Measurements from ENCODE around the gene KCTD20.
"Not testable (repeated sequence)": the region's sequence is repeated elsewhere in the genome, so short reads cannot be mapped to it uniquely, and the experiment has no call there.

KCTD20 gene

DNA sequence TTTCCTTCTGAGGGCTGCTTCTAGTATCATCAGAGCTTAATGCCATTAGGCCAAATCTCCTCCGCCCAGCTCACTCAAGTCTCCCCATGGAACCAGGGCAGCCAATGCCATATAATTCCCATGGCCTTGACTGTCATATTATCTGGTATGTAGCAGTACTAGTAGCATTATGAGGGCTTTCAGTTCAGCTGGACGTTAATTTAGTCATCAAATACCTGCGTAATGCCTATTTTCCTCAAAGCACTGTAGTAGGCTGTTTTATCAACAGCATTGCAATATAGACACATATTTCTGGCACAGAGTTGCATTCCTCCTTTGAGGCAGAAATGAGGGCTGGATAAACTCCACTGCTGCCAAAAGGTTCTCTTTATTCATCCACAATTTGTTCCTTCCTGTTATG, 1.7 kb downstream of the KCTD20 start:
- no peak for DNase-seq (ENCODE audit: low read depth)

DNA sequence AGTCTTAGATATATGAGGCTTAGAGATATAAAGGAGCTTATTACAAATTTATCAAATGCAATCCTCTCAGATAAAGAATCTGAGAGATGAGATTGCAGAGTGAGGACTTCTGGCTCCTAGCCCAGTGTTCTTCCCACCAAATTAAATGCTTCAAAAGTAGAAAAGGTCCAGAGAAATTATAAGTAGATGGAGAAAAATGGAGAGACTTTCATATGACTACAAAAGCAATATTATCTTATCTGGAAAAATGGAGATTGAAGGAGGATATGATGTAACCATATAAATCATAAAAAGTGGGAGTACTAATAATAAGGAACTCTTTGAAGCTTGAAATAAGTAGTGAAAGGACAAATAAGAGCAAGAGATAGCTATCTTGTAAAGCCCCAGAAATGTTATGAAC, 2.8 kb downstream of the KCTD20 start:
- no peak for DNase-seq (ENCODE audit: low read depth)

DNA sequence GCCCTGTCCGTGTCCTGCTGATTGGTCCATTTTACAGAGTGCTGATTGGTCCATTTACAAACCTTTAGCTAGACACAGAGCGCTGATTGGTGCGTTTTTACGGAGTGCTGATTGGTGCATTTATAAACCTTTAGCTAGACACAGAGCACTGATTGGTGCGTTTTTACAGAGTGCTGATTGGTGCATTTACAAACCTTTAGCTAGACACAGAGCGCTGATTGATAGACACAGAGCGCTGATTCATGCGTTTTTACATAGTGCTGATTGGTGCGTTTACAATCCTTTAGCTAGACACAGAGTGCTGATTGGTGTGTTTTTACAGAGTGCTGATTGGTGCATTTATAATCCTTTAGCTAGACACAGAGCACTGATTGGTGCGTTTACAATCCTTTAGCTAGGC, 6.4 kb downstream of the KCTD20 start:
- DNase-seq (ENCODE audit: low read depth): not testable (repeated sequence)

DNA sequence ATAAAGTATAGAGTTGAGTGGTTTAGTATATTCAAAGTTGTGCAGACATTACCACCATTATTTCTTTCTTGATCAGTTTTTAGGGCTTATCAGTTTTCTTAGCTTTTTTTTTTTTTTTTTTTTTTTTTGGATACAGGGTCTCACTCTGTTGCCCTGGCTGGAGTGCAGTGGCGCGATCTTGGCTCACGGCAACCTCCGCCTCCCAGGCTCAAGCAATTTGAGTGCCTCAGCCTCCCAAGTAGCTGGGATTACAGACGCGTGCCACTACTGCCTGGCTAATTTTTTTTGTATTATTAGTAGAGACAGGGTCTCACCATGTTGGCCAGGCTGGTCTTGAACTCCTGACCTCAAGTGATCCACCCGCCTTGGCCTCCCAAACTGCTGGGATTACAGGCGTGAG, 10.1 kb downstream of the KCTD20 start:
- not testable (repeated sequence) for DNase-seq (ENCODE audit: low read depth)

DNA sequence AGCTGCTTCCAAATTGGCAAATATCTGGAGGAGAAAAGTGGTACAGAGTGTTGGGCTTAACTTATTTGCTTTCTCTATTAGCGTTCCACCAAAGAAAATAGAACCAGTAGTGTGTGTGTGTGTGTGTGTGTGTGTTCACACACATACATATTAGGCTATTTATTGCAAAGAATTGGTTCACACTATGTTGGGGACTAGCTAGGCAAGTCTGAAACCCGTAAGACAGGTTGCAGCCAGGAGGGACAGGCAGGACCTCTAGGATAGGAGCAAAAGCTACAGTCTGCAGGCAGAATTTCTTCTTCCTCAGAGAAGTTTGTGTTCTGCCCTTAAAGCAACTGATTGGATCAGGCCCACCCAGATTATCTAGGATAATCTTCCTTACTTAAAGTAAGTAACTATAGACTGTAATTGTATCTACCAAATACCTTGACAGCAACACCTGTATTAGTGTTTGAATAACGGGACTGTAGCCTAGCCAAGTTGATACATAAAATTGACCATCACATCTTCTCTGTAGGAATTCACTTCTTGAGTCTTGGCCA, 12.8 kb downstream of the KCTD20 start:
- DNase-seq (ENCODE audit: low read depth): no peak

DNA sequence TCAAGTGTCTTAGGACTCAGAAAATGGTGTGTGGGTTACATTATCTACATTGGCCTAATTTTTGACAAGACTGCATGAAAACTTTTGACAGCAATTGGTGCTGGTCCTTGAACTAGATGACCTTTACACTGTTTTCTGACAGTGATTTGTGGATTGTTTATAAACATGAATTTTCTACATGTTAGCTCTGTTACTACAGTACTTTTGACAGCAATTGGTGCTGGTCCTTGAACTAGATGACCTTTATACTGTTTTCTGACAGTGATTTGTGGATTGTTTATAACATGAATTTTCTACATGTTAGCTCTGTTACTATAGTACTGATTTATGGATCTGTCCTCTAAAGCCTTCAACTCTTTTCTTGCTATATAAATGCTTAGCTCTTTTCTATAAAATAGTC, 16.7 kb downstream of the KCTD20 start:
- DNase-seq (ENCODE audit: low read depth): no peak

DNA sequence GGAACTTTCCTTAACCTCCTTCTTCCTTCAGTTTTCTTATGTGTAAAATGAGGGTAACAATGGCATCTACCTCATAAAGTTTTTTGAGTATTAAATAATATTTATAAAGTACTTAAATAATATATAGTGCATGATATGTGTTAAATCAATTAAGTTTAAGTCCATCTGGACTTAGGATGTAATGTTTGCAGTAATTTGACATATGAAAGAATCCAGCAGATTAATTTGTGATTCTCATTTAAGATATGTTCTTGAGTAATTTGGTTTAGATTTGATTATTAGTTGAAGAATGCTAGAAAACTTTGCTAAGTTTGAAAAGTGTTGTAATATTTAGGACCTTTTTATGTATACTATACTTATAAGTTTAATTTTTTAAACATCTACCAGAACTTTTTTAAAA, 18.1 kb downstream of the KCTD20 start:
- no peak for DNase-seq (ENCODE audit: low read depth)

DNA sequence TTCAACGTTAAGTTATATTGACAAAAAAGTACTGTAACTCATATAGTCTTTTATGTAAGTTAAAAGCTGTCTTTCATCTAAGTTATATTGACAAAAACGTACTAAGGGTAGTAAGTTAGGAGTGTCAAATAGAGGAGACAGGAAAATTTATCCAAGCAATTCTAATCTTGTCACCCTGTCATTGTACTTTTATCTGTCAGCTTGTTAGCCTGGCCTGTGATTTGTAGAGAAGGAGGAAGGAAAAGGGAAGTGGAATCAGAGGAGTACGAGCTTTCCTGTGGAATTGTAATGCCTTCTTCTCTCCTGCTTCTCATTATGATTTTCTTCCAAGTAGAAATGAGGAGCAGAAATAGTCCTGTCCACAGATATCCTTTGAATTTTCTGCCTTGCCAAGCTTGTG, 18.8 kb downstream of the KCTD20 start:
- DNase-seq (ENCODE audit: low read depth): no peak

DNA sequence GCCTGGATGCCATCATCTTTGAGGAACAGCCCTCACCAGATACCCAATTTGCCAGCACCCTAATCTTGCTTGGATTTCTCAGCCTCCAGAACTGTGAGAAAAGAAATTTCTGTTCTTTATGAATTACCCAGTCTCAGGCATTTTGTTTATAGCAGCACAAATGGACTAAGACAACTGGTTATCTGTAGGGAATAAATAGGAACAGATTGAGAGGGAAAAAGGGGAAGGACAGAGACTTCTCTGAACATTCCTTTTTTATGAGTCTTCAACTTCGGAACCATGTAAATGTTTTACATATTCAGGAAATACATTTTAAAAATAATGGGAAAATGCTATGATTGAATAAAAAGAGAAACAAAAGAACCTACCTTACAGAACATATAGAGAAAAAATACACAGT, 20.9 kb downstream of the KCTD20 start:
- DNase-seq (ENCODE audit: low read depth): no peak

DNA sequence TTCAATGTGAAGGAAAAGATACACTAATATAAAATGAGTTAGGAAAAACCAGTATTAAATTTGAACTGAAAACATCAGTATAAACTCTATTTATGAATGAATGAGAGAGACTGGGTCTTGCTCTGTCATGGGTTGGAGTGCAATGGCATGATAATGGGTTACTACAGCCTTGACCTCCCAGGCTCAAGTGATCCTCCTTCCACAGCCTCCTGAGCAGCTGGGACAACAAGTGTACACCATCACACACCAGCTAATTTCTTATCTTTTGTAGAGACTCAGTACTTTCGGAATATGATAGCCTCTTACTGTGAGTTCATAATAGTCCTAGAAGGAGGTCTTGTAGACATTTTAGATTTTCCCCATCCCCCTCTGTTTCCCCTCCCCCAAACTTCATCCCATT, 21.4 kb downstream of the KCTD20 start:
- no peak for DNase-seq (ENCODE audit: low read depth)

DNA sequence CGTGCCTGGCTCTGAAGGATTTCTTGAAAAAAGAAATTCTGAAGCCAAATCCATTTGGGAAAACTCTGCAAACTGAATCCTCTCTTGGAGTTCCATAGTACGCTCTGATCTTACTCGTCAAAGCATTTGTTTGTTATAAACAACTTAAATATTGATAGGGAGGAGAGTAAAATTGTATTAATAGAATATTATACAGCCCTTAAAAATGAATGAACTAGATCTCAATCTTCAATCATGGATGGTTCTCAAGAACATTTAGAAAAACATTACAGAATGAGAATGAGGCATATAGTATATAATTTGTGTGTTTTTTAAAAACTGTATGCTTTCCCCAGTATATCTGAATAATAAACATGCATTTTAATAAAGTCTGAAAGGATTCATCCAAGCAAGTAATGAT, 24.8 kb downstream of the KCTD20 start:
- DNase-seq (ENCODE audit: low read depth): no peak

DNA sequence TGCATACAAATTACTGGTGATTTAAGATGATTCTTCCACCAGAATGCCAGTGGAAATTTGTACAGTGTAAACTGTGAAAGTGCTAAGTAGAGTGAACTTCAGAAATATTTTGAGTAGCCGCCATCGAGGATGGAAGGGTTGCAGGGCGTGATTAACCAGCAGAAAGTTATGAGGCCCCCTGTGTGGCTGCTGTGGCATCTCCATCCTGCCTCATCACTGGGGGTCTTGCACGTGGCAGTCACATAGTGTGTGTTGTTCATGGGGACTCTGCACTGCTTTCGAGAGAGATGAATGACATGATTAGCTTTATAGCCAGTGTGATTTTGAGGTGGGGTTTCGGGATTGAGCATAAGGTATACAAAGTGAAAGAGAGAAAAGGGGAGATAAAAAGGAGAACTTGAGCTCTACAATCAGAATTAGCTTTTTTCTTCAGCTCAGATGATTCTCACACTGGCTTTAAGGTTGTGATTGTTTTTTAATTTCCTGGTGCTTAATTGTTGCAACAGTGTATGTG, 26.4 kb downstream of the KCTD20 start:
- DNase-seq (ENCODE audit: low read depth): no peak

DNA sequence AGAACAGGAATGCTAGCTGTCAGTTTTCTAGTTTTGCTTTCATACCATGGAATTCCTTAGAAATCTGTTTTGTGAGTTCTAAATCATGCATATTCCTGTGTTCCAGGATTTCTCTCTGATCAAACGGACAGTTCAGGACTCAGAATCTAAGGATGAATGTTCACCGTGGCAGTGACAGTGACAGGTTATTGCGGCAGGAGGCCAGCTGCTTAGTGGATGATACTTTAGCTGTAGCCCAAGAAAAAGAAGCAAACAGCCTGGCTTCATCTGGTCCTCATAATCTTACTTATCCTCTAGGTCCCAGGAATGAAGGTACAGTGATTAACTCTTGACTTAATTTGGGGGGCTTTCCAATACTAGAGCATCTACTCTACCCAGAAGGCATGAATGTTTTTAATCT, 27.1 kb downstream of the KCTD20 start:
- DNase-seq (ENCODE audit: low read depth): no peak

DNA sequence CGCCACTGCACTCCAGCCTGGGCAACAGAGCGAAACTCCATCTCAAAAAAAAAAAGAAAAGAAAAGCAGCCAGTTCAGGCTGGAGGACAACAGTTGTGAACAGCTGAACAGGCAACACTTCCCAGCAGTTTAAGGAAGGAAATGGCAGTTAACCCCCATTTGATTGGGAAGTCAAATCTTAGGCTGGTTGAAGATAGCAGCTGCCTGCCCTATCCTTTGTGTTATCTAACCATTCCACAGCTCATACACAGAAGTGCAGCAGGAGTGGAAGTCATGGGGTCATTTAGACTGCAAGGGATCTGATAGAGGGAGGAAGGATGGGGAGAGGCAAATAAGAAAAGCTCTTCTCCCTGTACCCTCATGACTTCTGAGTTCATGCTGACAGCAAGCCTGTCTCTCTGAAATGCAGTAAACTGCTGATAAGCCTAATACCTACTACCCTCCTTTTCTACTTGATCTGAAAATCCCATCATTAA, 35.3 kb downstream of the KCTD20 start:
- DNase-seq (ENCODE audit: low read depth): no peak

DNA sequence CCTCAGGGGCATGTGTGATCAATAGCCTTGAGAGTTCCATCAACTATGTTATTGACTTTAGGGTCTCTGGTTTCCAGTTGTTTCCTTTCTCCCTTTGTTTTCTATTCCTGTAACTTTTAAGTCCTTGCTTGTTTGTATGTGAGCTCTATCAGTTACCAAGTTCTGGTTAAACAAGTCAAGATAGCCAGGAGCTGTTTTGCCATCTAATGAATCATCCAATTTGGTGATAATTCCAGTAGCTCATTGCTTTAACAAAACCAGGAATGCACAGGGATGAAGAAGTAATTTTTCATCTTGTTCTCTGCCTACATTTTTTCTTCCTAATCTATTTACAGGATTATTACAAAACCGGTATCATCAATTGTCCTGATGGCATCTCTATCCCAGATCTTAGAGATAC, 36.5 kb downstream of the KCTD20 start:
- no peak for DNase-seq (ENCODE audit: low read depth)

DNA sequence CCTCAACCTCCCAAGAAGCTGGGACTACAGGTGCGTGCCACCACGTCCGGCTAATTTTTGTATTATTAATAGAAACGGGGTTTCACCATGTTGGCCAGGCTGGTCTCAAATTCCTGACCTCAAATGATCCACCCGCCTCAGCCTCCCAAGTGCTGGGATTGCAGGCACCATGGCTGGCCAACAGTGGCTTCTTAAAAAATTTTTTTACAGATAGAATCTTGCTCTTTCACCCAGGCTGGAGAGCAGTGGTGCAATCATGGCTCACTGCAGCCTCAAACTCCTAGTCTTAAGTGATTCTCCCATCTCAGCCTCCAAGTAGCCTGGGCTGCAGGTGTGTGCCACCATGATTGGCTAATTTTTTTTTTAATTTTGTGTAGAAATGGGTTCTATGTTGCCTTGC, 40.5 kb downstream of the KCTD20 start:
- not testable (repeated sequence) for DNase-seq (ENCODE audit: low read depth)

DNA sequence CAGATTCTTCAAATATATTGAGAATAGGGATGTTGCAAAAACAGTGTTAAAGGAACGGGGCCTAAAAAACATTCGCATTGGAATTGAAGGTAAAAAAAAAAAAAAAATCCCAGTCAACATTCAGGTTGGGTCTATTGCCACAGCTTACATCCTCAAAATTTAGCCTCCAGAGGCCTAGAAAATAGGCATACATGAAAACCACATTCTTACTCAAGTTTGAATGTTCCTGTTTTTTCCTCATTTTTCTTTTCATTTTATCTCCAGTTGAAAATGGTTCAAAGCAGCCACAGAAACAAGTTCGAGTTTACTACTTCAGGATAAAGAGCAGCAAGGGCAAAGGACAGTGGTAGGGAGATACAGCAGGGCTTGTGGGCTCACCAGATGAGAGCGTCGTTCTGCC, 41.9 kb downstream of the KCTD20 start:
- no peak for DNase-seq (ENCODE audit: low read depth)

DNA sequence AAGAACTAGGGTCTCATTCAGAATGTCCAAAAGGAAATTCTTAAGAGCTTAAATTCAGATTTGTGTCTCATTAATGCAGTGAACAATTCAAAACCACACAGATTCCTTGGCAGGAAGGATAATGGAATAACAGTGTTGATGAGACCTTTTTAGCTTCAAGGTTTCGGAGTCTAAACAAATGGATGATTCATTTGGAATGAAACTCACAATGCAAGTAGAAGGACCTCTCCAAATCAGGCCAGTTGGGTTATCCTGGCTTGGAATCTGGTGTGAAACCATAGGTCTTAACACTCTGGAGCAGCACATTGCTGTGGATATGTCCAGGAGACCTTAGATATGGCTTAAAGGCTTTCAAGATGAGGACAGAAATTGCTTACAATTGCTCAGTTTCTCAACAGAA, 44.9 kb downstream of the KCTD20 start:
- no peak for DNase-seq (ENCODE audit: low read depth)

DNA sequence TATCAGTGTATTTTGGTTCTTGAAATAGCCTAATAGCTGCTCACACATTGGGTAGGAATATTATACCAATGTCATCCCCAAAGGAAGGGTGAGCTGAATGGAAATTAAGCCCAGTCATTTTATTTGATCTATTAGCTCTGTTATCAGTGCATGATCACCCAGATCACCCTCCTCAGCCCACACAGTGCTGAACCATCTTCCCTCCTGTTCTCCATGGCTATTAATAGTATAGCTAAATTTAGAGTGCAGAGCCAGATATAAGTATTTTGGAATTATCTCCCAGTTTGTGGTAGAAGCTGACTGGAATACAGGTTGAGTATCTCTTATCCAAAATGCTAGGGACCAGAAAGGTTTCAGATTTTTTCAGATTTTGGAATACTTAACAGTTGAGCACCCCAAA, 45.4 kb downstream of the KCTD20 start:
- no peak for DNase-seq (ENCODE audit: low read depth)

DNA sequence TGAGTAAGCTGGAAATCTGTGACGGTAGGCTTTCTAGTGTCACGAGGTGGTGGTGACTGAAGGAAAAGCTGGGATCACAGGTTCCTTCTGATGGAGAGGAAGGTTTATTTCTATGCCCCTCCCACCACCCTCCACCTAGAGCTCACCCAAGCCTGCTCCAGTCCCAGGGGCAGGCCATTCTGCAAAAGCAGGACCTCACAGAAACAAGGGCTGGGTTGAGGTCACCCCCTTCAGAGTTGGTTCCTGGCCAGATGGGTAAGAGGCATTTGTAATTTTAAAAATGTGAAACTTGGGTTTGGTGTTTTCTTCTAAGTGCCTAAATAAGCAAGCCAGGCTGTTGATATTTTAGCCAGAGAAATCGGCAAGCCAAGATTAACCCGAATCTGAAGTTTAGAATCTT, 46.6 kb downstream of the KCTD20 start:
- no peak for DNase-seq (ENCODE audit: low read depth)

DNA sequence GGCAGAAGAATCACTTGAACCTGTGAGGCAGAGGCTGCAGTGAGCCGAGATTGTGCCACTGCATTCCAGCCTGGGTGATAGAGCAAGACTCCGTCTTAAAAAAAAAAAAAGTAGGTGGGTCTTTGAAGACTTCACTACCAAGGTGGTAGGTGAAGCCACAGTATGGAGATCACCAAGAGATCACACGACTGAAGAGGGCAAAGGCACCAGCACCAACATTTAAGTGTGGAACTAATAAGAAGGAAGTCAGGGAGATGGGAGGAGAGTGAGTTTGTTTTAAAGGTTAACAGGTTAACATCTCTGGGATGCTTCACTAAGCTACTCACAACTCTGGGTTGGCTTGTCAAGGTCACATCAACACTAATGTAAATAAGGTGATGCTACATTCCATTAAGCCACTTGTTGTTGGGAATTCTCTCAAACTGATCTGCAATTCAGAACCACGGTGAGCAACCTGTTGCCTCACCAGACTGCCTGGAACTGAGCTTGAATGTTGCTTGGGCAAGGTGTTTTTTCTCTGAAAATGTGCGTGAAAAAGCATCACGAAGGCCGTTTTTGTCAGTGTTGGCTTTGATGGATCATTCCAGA, 48.7 kb downstream of the KCTD20 start:
- no peak for DNase-seq (ENCODE audit: low read depth)

DNA sequence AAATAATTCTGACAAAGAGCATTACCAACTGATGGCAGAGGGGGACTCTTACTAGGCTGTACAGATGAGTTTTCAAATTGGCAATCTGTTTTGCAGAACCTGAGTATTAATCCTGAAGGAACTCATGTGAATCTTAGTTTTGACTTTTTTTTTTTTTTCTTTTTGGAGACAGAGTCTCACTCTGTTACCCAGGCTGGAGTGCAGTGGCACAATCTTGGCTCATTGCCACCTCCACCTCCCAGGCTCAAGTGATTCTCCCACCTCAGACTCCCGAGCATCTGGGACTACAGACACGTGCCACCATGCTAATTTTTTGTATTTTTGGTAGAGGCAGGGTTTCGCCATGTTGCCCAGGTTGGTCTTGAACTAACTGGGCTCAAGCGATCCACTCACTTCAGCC, 49.3 kb downstream of the KCTD20 start:
- no peak for DNase-seq (ENCODE audit: low read depth)

DNA sequence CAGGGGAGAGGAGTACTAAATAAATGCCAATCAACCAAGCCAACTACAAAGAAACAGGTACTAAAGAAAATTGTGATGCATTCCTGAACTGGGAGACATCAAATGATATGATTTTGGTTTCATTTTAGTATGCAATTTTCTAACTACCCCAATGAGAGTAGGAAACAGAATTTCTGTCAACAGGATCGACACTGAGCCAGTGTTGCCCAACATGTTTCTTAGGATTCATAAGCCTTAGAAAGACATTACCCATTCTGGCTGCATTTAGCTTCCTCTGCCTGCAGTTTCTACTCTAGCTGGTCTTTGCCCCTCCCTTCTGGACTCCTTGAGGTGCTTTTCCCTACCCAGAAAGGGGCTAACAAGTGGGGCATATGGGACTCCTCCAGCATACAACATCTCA, 49.8 kb downstream of the KCTD20 start:
- DNase-seq (ENCODE audit: low read depth): no peak

DNA sequence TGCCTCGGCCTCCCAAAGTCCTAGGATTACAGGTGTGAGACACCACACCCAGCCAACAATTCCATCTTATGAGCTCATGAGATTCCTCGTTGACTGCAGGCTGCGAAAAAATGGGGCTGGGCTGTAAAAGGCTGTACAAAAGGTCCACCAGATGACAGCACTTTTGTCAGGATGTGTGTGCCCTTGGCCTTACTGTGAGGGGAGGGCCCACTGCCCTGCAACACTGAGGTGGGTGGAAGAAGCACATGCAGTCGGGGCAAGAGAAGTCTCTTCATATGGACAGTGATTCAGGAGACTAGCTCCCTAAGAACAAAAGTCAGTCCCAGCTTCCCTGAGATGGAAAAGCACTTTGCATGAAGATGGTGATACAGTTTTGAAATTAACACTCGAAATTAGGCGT, 50.5 kb downstream of the KCTD20 start:
- no peak for DNase-seq (ENCODE audit: low read depth)

Data from stimulated activated CD4-positive, alpha-beta T cell treated with anti-CD3 and anti-CD28 coated beads, Interleukin-2, amount 100 ng/mL, for 4 hours (primary cell).